ENCODE data around the gene ANGPTL2.

Gene ANGPTL2

DNA sequence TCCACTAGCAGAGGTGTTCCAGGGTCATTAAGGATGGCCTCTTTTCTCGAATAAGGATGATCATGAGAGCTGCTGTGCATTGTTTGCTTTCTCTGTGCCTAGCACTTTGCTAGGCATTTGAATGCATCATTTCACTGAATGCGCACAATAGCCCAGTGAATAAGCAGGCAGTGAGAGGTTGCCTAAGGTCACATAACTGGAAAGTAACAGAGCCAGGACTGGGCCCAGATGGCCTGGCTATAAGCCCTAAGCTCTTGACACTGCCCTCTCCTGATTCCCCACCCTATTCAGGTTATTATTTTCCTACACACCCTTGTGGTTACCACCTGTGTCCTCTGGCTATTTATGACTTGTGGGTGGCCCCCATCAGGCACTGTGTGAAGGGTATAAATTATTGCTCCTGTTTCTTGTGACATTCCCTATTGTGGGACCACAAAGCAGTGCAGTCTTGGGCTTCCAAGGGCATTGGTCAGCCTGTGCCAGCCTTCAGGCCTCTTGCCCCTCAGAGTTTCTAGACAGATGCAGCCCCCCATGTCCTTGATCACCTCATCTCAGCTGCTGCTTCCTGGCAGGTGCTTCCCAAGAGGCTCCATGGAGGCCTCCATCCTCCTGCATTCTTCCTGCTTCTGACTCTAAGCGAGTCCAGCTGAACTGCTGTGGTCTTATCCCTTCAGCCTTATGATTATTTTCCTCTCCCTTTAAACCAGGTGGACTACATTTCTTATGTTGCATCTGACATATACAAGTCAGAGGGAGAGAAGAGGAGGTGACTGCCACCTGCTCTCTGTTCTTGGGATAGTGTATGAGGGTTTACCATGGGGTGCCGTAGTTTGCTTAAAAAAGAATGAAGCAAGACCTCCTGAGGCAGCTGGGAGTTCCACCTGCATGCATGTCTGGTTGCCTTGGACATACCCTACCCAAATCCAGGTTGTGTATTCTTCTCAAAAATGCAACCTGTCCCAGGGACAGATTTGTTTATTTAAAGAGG, 47.6 kb downstream of the ANGPTL2 start:
- no peak for DNase-seq

DNA sequence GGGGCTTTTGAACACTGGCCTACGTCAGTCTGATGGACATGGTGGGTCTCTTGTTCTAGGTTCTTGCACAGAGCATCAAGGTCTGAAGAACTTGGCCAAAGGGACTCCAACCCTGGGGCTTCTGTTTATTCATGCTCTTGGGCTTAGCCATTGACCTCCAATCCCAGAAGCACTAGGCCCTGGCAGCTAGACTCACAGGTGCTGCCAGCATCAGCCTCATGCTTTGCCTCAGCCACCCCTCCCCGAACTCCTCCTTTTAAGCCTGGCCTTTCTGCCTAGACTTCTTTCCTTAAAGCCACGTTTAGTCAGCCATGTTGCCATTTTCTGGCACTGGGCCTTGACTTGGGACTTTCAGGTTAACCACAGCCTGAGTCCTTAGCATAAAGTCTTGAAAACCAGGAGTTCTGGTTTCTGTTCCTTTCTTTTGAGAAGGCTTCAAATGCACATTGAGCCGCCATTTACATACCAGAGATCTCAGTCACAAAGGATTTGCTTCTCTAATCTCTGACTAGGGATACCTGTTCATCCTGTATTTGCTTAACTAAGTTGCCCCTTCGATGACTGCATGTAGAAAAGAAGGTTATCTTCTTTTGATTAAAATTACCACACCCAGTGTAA, 54.7 kb downstream of the ANGPTL2 start:
- DNase-seq = no peak

DNA sequence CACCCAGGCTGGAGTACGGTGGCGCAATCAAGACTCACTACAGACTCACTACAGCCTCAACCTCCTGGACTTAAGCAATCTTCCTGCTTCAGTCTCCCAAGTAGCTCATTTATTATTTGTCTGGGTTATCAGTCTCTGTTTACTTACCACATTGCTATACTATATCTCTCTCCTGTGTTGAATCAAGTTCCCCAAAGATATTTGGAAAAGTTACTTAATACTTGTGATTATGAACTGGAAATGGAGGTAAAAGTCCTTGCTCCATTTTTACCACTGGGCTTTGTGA, 55.6 kb downstream of the ANGPTL2 start:
- DNase-seq = no peak

DNA sequence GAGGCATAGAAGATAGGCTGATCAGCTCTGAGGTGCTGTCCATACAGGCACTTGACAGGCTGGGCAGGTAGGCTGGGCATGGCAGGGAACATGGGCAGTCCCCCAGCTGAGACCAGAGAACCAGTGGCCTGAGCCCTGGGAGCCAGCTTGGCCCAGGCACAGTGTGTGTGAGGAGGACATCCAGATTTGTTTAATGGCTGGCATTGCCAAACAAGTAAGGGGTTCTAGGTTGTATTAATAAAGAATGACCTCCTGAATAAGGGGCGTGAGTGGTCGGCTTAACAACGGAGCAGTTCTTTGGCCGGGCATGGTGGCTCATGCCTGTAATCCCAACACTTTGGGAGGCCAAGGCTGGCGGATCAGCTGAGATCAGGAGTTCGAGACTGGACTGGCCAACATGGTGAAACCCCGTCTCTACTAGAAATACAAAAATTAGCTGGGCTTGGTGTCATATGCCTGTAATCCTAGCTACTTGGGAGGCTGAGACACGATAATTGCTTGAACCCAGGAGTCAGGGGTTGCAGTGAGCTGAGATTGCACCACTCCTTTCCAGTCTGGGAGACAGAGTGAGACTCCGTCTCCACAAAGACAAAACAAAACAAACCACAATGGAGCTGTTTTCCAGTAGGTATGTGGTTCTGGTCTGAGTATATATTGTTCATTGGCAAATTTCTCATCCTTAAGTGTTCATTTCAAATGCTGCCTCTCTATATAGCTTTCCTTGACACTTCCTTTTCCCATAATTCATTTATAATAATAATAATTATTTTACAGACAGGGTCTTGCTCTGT, 56.2 kb downstream of the ANGPTL2 start:
- DNase-seq = no peak

DNA sequence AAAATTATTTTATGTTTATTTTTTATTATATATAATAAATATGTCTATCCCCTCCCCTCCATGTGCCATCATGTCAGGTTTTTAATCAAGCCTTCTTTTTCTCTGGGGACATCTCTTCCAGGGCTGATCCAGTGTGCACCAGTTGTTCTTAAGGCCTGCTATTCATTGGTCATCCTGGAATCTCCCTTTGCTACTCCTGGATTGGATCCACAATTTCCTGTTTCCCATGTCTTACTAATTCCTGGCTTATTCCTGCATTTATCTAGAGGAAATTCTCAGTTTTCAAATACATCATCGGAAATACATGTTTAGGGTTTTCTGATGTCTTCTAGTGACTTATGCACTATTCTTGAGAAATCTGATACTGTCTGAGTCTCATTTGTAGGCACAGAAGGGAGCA, 56.8 kb downstream of the ANGPTL2 start:
- DNase-seq = no peak

DNA sequence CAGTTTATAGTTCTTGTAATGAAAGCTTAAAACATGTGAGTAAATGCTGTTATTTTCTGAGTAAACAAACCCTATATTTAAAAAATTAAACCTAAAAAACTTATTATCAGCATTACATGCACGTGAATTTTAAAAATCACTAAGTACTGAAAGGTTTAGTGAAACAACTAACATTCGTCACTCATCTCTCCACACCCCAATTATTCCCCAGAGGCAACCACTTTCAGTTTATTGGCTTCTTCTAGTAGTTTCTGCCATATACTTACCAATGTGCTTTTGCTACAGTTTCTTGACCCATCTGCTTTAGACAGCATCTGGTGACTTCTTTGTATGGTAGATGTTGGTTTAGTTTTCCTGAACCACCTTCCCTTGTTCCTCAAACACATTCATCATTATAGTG, 58.1 kb downstream of the ANGPTL2 start:
- DNase-seq = no peak

DNA sequence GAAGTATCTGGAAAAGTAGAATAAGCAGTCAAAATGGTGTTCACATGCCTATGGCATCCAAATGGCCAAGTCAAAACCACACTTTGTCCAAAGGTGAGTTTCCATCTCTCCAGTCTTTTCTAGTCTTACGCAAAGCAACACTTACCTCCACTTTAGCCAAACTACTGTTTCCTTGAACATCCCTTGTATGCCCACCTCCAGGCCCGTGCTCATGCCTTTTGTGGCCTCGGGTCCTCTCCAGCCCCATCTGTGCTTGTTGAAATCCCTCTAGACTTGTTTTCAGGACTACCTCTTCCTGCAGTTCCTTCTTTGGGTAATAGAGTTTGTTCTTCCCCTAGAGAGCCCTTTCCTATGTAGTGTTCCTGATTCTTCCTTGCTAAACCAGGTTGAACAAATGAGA, 61.0 kb downstream of the ANGPTL2 start:
- no peak for DNase-seq

DNA sequence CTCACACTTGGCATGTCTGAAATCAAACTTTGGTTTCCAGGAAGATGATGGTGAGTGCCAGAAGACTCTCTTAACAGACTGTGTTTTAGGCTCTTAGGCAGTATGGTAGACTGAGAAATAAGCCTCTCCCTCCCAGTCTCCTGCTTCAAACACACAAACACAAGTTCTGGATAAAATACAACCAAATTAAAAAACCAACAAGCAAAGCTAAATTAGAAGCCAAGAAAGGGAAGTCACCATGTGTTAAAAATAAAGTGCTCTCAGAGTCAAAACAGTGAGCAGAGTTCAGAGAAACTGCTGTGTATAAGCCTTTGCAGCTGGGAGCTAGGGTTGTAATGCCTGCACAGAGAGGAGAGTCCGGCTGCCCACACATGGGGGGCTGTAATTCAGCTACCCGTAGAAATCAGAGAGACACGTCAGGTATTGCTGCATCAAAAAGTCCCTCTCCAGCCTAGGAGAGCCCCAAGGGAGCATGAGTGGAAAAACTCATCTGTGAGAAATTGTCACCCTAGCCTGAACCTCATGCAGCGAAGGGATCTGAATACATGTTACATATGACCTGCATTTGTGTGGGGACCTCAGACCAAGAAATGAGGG, 62.6 kb downstream of the ANGPTL2 start:
- DNase-seq = no peak

DNA sequence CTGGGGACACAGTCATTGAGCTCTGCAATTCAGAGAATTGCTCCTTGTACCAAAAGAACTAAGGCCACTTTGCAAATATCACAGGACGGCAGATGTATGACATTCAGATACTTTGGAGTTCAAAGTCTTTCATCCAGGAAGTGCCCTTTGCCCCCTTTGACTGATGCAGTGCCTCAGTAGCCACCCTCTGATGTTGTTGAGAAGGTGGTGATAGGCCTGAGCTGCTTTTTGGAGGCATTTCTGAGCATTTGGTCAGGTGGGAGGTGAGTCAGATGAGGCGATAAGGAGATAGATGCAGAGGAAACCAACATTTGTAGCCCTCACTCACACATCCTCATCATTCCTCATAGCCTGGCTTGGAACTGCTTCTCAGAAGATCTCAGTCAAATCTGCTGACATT, 63.4 kb downstream of the ANGPTL2 start:
- no peak for DNase-seq

DNA sequence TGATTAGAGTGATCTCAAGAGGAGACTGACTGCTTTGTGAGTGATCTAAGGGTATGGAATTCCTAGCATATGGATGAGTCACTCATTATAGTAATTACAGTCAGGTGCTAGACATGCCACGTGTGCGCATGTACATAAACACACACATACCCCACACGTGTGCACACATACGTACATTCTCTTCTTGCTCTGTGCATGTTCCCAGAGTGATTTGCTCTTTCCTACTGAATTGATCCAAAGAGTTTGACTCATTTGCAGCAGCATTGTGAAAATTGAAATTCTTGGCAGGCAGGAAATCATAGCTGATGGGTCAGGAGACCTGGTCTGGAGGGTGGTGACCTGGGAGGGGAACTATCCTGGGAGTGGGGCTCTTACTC, 63.8 kb downstream of the ANGPTL2 start:
- no peak for DNase-seq

DNA sequence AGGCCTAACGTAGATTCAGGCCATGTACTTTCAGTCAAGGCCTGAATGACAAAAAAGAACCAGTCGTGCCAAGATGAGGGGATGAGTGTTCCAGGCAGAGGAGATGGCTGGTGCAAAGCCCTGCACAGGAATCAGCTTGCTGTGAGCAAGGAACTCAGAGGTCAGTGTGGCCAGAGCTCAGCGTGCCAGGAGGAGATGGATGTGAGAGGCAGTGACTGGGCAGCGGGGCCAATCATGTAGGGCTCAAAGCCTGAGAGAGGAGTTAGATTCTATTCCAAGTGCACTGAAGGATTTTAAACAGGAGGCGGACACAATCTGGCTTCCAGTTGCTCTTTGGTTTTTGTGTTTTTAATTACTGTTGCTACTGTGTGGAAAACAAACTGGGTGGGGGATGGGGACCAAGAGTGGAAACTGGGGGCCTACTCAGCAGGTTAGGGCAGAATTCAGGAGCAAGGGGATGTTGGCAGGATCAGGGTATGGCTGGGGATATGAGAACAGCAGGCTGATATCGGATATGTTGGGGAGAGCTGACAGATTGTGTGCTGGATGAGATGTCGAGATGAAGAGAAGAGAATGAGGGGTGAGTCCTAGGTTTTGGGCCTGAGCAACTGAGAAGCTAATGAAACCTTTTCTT, 64.3 kb downstream of the ANGPTL2 start:
- DNase-seq = no peak

DNA sequence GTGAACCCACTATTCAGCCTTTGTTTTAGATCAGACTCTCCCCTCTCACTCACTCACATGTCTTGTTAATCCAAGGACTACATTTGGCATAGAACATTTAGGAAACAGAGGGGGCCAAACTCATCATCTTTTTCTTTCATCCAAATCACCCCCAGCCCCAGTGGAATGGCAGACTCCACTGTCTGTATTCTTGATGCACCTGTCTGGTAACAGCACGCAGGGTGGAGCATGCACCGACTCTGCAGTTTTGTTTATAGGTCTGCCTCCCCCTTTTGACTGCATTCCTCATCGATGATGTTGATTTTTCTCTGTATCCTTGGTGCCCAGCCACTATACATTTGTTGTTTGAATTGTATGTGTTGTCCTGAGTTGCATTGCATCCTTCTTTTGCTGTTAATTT, 66.0 kb downstream of the ANGPTL2 start:
- no peak for DNase-seq

DNA sequence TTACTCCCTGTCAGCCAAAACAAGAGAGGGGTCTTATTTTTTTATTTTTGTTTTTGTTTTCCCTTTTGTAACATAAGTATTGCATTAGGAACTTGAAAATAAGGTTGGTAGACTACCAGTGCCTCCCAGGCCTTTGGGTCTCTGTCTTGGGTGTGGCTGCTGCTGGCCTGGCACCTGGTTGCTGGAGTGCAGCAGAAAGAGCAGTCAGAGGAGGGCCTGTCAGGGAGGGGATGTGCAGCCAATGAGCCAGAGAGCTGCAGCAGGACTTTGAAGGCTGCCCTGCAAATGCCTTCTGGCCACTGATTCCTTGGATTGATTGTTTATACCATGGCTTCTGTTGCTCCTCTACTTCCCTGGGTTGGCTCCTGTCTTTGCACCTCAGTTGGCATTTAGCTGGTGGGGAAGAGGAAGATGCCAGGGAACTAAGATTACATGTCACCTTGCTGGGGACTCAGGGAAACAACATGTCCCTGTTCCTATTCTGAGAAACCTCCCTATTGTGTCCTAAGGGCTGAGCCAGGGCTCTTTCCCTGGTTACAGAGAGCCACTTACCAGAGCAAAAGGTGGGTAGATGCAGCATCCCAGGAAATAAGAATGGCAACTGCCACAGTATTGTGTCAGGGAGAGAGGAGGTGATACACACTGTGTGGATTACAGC, 66.6 kb downstream of the ANGPTL2 start:
- no peak for DNase-seq

DNA sequence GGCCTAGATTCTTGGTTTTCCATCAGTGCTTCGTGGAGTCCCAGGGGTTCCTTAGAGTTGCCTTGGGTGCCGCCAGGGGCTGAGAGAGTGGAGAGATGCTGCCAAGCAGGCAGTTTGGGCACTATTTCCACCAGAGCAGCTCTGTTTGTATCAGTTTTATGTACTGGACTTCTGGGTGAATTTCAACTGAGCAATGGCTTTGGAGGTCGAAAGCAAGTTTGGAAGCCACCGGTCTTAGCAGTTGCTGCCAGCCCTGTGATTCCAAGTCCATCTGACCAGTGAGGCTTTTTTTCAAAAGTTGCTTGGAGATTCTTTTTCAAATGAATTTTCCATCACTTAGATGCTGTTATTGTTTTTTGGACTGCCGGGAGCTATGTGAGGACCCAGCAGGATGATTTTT, 68.5 kb downstream of the ANGPTL2 start:
- no peak for DNase-seq

DNA sequence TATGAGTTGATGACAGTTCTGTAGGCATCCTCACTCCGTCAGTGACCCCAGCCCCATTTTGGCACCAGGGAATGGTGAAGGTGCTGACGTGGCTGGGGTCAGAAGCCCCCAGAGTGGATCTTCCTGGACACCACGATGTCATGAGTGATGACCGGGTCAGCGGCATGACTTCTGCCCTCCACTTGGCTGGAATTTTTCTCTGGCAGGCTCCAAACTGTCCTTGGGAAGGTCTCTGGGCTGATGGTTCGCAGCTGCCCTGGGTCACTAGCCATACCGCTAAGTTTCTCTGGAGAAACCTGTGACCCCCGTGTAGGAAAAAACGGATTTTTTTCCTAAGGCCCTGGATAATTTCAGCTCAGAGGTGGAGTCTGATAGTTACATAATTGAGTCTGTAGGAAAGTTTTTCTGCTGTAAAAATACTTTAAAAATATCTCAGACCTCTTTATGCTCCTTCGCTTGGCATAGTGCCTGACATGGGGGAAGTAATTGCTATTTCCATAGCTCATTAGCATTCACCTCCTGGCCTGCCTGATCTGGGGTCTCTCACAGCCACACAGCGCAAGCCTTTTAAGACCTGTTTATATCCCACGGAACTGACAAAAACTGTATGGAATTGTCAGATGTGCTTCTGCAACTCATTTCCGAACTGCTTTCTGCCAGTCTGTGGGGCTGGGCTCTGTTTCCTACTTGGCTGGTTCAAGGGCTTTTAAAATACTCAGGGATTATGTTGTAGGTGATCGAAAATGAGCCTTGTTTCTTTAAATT, 69.2 kb downstream of the ANGPTL2 start:
- DNase-seq = no peak

DNA sequence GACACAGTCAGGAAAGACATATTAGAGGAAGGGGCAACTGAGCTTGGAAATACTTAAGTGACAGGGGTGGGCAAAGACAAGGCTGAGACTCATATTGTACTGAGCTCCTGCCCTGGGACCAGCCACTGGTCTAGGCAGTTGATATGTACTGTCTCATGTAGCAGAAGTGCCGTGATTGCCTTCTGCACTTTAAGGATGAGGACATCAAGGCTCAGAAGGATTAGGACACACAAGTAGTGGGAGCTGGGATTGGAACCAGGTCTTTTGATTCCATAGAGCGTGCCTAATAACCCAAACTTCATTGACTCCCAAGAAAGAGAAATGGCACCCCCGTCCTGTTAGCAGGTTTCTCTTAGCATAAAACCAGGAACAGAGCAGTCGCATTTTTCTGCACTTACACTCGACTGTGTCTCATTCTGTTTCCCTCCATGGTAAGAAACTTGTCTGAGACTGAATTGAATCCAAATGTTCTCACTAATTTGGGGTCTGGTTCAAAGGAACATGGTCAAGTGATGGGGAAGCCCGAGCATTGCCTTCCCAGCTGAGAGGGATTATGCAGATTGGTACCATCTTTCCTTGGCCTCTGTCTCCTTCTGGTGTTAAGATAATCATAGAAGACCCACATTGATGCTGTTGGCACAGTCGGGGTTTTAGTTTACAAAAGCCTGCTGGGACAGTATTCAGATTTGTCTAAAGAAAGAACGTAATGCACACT, 70.4 kb downstream of the ANGPTL2 start:
- DNase-seq = no peak

DNA sequence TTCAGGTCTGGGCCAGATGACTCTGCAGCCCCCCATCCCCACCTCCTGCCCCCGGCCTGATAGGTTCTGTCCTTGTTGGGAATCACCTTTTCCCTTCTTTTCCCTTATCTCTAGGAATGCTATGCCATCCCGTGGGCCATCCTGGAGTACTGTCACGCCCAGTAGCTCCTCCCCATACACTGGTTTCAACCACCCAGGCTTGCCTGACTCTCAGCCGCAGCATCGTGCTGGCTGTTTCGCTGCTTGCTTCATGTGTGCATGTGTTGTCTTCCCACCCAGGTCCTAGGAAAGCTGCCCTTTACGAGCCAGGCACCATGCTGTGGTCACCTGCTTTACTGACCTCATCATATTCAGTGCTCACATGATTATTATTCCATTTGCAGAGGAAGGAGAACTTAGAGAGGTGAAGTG, 71.8 kb downstream of the ANGPTL2 start:
- no peak for DNase-seq

DNA sequence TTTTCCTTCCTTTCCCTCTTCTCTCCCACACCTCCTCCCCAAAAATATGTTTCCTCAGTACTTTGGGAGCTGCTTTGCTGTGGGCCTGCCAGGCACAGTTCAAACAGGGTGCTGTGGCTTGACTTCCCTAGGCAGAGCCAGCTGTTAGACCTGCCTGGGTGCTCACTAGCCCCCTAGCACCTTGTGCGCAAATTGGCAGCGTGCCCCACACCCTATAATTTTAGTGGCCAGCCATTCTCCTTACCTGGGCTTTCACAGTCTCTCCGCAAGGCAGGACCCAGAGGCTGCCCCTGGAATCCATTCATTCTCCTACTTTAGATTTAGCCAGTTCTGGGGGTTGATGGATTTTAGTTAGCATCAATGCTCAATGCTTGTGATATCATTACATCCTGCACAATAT, 72.3 kb downstream of the ANGPTL2 start:
- no peak for DNase-seq

DNA sequence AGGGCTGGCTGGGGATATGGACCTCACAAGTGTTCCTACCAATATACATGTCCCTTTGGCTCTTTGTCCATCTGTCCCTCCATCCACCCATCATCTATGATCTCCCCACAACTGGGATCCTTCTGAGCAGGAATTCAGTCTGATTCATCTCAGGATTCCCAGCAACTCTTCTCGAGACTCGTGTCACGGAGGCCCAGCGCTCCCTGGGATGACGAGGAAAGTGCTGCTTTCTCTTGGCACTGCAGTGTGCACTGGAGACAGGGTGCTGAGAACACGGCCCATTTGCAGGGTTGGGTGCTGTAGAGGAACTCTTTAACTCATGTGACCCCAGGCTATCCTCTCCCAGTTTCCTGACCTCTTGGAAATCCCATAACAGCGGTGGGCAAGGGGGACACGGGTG, 72.9 kb downstream of the ANGPTL2 start:
- DNase-seq = no peak

DNA sequence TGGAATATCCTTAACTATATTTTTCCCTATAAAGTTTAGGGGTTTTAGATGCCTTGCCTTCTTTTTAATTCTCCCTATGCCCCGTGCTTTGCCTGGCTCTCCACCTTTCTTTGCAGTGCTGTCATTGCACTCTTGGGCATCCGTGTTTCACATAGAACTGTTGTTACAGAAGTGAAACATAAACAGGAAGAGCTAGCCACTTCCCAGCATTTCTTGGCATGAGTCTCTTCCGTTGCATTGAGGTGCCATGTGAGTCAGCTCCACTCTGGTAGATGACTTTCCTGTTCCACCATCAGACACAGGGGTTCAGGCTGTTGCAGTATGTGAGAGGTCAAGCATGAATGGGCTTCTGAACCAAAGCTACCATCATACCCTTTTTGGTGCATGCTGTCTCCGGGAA, 73.4 kb downstream of the ANGPTL2 start:
- DNase-seq = peak; percentile 43

DNA sequence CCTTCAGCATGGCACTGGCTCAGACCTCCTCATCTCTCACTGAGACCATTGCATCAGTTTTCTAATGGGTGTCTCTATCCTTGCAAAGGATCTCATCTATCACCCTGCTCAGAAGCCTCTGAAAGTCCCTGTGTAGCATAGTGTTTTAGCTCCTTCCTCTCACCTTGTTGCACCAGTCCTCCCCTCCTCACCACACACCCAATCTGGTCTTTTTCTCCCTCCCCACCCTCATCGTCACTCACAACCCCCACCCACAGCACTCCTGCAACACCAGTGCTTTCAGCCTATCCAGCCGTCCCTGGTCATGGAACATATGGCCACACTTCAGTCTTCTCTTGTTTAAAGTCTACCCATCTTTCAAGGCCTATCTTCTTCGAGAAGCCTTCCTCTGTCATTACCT, 74.5 kb downstream of the ANGPTL2 start:
- no peak for DNase-seq
